Measurements from ENCODE around the gene CDH12. TPM values are rescaled to one million over a fixed set of nuclear protein-coding genes. Genes with fewer than 3 reads are reported as not detected.

The CDH12 gene
- total RNA-seq, 1 donor from 2014 or later = 0.26 TPM

DNA sequence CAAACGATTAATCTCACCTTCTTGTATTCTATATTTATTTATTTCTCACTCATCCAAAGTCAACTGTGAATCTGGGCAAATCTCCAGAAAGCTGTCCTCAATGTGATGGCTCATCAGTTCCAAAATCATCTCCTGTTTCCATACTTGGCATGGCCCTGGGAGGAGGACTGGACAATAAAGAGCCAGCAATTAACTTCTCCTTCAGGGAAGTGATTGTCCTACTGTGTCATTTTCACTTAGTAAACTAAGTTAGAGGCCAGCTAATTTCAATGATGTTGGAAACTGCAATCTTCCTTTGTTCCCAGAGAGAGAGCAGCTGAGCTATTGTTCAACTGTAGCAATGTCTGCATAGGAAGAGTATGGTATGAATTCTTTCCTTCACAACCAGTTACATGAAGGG is 17.5 kb downstream of the CDH12 start:
- no peaks in the 10 kb centered on the region for H3K27me3 Mint-ChIP-seq (ENCODE audit: unreplicated experiment)
- DNase-seq (ENCODE audit: low spot score) = no peak
- no peak overlapping the region for H3K27ac Mint-ChIP-seq (ENCODE audit: unreplicated experiment)
- H3K36me3 Mint-ChIP-seq (ENCODE audit: low read depth, unreplicated experiment) = no peaks in the 10 kb centered on the region
- no peaks in the 10 kb centered on the region for H3K4me1 Mint-ChIP-seq (ENCODE audit: unreplicated experiment)
- H3K4me3 Mint-ChIP-seq (ENCODE audit: unreplicated experiment) = no peak overlapping the region
- no peaks in the 10 kb centered on the region for H3K9me3 Mint-ChIP-seq (ENCODE audit: unreplicated experiment)
- TF ChIP-seq, protein P1, sequence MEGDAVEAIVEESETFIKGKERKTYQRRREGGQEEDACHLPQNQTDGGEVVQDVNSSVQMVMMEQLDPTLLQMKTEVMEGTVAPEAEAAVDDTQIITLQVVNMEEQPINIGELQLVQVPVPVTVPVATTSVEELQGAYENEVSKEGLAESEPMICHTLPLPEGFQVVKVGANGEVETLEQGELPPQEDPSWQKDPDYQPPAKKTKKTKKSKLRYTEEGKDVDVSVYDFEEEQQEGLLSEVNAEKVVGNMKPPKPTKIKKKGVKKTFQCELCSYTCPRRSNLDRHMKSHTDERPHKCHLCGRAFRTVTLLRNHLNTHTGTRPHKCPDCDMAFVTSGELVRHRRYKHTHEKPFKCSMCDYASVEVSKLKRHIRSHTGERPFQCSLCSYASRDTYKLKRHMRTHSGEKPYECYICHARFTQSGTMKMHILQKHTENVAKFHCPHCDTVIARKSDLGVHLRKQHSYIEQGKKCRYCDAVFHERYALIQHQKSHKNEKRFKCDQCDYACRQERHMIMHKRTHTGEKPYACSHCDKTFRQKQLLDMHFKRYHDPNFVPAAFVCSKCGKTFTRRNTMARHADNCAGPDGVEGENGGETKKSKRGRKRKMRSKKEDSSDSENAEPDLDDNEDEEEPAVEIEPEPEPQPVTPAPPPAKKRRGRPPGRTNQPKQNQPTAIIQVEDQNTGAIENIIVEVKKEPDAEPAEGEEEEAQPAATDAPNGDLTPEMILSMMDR (IDR thresholded peaks at IDR 0.05; ENCODE audit: unreplicated experiment) = no peak

DNA sequence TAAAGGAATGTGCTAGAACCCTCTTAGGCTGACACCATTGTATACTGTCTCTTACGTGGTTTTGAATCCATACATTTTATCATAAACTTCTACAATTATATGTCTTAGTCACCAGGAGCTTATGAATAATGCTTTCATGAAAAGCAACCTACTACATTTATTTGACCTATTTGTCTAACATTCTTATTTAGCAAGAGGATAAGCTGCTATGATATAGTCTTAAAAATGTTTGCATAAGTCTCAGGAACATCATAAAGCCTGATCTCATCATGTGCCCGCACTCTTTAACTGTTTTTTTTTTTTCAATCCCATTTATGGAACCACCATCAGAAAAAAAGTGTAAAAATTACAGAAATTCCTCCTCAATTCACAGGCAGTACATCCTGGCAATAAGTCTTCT is 59.7 kb downstream of the CDH12 start:
- Mint-ChIP-seq H3K36me3 (ENCODE audit: low read depth, unreplicated experiment) (no peaks in the 10 kb centered on the region), H3K27me3 (ENCODE audit: unreplicated experiment) (no peaks in the 10 kb centered on the region), H3K9me3 (ENCODE audit: unreplicated experiment) (no peaks in the 10 kb centered on the region), H3K4me1 (ENCODE audit: unreplicated experiment) (no peaks in the 10 kb centered on the region), H3K4me3 (ENCODE audit: unreplicated experiment) (no peak overlapping the region), H3K27ac (ENCODE audit: unreplicated experiment) (no peak overlapping the region)
- no peak for DNase-seq (ENCODE audit: low spot score)
- TF ChIP-seq, protein P1 (IDR thresholded peaks at IDR 0.05; ENCODE audit: unreplicated experiment) = no peak

GRCh38 chr5:22787807-22788206 is 65.3 kb downstream of the CDH12 start:
- Mint-ChIP-seq H3K36me3 (ENCODE audit: low read depth, unreplicated experiment) (no peaks in the 10 kb centered on the region), H3K27me3 (ENCODE audit: unreplicated experiment) (no peaks in the 10 kb centered on the region), H3K9me3 (ENCODE audit: unreplicated experiment) (no peaks in the 10 kb centered on the region), H3K4me1 (ENCODE audit: unreplicated experiment) (no peaks in the 10 kb centered on the region), H3K27ac (ENCODE audit: unreplicated experiment) (no peak overlapping the region), H3K4me3 (ENCODE audit: unreplicated experiment) (no peak overlapping the region)
- TF ChIP-seq, protein P1 (IDR thresholded peaks at IDR 0.05; ENCODE audit: unreplicated experiment) = no peak
- no peak for DNase-seq (ENCODE audit: low spot score)

- no peak overlapping the region for H3K27ac Mint-ChIP-seq (ENCODE audit: unreplicated experiment)
- no peaks in the 10 kb centered on the region for H3K27me3 Mint-ChIP-seq (ENCODE audit: unreplicated experiment)
- no peaks in the 10 kb centered on the region for H3K9me3 Mint-ChIP-seq (ENCODE audit: unreplicated experiment)
Measured at GRCh38 chr5:22787398-22787797, 65.7 kb downstream of the CDH12 start.

DNA sequence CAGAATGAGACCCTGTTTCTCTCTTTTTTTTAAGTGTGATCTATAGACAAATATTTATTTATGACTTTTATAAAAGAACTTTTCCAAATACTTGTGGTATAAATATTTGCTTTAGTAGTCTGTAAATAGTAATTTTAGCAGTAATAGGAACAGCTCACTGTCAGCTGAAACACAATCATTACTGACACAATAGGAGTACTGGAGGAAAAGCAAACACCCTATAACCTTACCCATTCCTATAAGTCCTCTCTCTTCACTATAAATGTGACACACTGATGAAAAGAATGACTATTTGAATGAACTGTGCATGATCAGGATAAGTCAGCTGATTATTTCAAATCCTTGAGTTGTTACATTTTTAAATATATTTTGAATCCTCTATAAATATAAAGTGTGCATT is 72.4 kb downstream of the CDH12 start:
- TF ChIP-seq, protein P1 (IDR thresholded peaks at IDR 0.05; ENCODE audit: unreplicated experiment) = no peak
- Mint-ChIP-seq H3K27me3 (ENCODE audit: unreplicated experiment) (no peaks in the 10 kb centered on the region), H3K36me3 (ENCODE audit: low read depth, unreplicated experiment) (no peaks in the 10 kb centered on the region), H3K27ac (ENCODE audit: unreplicated experiment) (no peak overlapping the region), H3K4me1 (ENCODE audit: unreplicated experiment) (no peaks in the 10 kb centered on the region), H3K4me3 (ENCODE audit: unreplicated experiment) (no peak overlapping the region), H3K9me3 (ENCODE audit: unreplicated experiment) (no peaks in the 10 kb centered on the region)
- DNase-seq (ENCODE audit: low spot score) = no peak

More at GRCh38 chr5:22787398-22787797, 65.7 kb downstream of the CDH12 start:
- no peak for DNase-seq (ENCODE audit: low spot score)
- no peak overlapping the region for H3K4me3 Mint-ChIP-seq (ENCODE audit: unreplicated experiment)
- TF ChIP-seq, protein P1 (IDR thresholded peaks at IDR 0.05; ENCODE audit: unreplicated experiment) = no peak
- H3K4me1 Mint-ChIP-seq (ENCODE audit: unreplicated experiment) = no peaks in the 10 kb centered on the region
- H3K36me3 Mint-ChIP-seq (ENCODE audit: low read depth, unreplicated experiment) = no peaks in the 10 kb centered on the region

Data from endothelial cell (in vitro differentiated cells).